ENCODE results near the gene TBC1D8. TPM values are rescaled to one million over a fixed set of nuclear protein-coding genes. Genes with fewer than 3 reads are reported as not detected.

TBC1D8 gene
- total and polyA plus RNA-seq, 2 of the 13 experiments (the other 11 are each of a cell fraction or from before 2014, with no cell fraction given) = 45.1 to 95.4 TPM

GRCh38 chr2:101124643-101125366 lies 26.4 kb downstream of the TBC1D8 start (continued):
- TF ChIP-seq ZNF281 (CRISPR knock-in tag; IDR thresholded peaks at IDR 0.05; ENCODE audit: borderline replicate concordance) (no peak; the same call in 1 of the 2 replicates), POGZ (CRISPR knock-in tag; IDR thresholded peaks at IDR 0.05) (peak; percentile 74), CREM (IDR thresholded peaks at IDR 0.05) (peak; percentile 62; the same call in 1 of the 2 replicates), CREM (CRISPR knock-in tag; IDR thresholded peaks at IDR 0.05) (no peak), ZNF251 (CRISPR knock-in tag; IDR thresholded peaks at IDR 0.05) (no peak), PRMT3 (CRISPR knock-in tag; IDR thresholded peaks at IDR 0.05; ENCODE audit: borderline replicate concordance, low read depth) (no peak), AHR (CRISPR knock-in tag; IDR thresholded peaks at IDR 0.05) (no peak), HMGXB3 (CRISPR knock-in tag; IDR thresholded peaks at IDR 0.05; ENCODE audit: borderline replicate concordance) (0 out of 2 replicates have a peak, but pooled peaks have one; percentile 22), ZNF703 (CRISPR knock-in tag; IDR thresholded peaks at IDR 0.05; ENCODE audit: borderline replicate concordance) (no peak), ZNF773 (CRISPR knock-in tag; IDR thresholded peaks at IDR 0.05; ENCODE audit: borderline replicate concordance) (no peak), MTA3 (CRISPR knock-in tag; IDR thresholded peaks at IDR 0.05) (no peak), ELF4 (CRISPR knock-in tag; IDR thresholded peaks at IDR 0.05; ENCODE audit: borderline replicate concordance) (peak; percentile 70; the same call in 1 of the 2 replicates), SMC3 (IDR thresholded peaks at IDR 0.05; ENCODE audit: low read length) (no peak), NPAS2 (CRISPR knock-in tag; IDR thresholded peaks at IDR 0.05; ENCODE audit: borderline replicate concordance) (no peak), ZNF652 (CRISPR knock-in tag; IDR thresholded peaks at IDR 0.05; ENCODE audit: borderline replicate concordance, low read depth) (peak; percentile 56; the same call in 1 of the 2 replicates), HNF4A (CRISPR knock-in tag; IDR thresholded peaks at IDR 0.05) (peak; percentile 86), ESRRA (CRISPR knock-in tag; IDR thresholded peaks at IDR 0.05; ENCODE audit: low read depth) (no peak)
- TF ChIP-seq, protein P1, sequence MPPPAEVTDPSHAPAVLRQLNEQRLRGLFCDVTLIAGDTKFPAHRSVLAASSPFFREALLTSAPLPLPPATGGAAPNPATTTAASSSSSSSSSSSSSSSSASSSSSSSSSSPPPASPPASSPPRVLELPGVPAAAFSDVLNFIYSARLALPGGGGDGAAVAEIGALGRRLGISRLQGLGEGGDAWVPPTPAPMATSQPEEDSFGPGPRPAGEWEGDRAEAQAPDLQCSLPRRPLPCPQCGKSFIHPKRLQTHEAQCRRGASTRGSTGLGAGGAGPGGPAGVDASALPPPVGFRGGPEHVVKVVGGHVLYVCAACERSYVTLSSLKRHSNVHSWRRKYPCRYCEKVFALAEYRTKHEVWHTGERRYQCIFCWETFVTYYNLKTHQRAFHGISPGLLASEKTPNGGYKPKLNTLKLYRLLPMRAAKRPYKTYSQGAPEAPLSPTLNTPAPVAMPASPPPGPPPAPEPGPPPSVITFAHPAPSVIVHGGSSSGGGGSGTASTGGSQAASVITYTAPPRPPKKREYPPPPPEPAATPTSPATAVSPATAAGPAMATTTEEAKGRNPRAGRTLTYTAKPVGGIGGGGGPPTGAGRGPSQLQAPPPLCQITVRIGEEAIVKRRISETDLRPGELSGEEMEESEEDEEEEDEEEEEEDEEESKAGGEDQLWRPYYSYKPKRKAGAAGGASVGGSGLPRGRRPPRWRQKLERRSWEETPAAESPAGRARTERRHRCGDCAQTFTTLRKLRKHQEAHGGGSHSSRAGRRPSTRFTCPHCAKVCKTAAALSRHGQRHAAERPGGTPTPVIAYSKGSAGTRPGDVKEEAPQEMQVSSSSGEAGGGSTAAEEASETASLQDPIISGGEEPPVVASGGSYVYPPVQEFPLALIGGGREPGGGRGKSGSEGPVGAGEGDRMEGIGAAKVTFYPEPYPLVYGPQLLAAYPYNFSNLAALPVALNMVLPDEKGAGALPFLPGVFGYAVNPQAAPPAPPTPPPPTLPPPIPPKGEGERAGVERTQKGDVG (CRISPR knock-in tag; IDR thresholded peaks at IDR 0.05; ENCODE audit: borderline replicate concordance) = 0 out of 2 replicates have a peak, but pooled peaks have one; percentile 34

Data from HepG2 (cell line).